T-helper 1 cell (primary cell): ENCODE measurements around the gene SMAD3.

Source experiments
- DNase-seq, 5 donors: peaks; one replicate each; pipeline ENCODE4 v3.0.0-alpha.2; 2012 to 2020

The SMAD3 gene

DNA sequence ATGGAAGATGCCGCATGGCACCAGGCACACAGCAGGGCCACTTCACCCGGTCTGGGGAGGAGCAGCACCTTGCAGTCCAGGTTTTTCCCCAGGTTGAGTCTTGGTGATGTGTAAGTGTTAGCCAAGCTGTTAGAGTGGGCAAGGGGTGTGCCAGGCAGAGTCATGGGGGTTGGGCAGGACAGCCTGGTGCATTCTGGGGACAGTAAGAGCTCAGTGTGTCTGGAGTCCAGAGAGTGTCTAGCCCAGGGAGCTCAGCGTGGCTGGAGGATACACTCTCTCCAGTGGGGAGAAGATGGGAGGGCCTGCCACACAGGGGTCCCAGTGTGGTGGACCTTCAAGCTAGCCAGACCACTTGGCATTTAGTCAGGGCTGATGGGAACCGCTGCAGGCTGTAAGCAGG lies 101.7 kb downstream of the SMAD3 start:
- no peak for DNase-seq

DNA sequence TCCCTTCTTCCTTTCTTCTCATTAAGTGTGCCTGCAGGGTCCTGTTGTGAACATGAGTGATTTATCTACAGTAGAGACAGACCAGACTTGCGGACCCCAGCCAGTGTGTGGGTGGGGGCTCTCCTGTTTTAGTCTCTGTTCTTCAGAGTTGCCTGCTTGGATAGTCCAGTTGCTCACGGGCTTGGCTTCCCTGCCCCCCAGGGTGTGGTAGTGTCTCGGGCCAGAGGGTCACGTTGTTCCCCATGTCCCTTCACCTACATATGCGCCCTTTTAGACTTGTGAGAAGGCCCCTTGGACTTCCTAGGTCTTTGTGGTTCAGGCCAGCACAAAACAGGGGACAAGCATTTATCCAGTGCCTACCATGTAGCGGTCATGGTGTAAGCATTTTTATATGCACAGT lies 103.3 kb downstream of the SMAD3 start:
- DNase-seq, result no peak

DNA sequence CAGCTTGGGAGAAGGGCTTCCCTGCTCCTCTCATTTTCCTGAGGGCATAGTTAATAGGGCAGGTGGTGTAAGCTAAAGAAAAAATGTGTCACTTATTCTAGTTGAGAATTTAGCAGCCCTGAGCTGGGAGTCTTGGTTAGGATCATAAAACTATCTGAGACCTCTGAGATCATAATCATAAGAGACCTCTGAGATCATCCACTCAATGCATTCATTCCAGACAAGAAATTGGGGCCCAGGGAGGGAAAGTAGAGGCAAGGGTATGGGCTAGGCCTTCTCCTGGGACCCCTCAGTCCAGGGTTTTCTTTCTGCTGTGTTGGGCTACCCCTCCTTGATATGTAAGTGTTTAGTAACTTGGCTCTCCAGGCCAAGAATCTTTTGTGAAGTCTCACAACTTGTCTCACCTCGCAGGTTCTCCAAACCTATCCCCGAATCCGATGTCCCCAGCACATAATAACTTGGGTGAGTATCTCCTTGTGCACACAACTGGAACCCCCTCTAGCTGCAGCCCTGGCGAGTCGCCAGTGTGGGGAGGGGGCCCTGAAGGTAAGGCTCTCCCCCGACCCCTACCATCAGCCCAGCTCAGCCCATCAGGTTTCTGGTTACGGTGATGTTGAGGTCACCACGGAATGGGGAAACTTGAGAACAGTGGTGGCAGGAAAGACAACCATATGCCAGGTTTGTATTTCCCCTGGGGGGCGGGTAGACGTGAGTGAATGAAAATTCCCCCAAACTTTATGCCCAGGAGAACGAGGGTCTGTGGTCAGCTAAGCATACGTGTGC lies 104.9 kb downstream of the SMAD3 start:
- DNase-seq, result no peak

DNA sequence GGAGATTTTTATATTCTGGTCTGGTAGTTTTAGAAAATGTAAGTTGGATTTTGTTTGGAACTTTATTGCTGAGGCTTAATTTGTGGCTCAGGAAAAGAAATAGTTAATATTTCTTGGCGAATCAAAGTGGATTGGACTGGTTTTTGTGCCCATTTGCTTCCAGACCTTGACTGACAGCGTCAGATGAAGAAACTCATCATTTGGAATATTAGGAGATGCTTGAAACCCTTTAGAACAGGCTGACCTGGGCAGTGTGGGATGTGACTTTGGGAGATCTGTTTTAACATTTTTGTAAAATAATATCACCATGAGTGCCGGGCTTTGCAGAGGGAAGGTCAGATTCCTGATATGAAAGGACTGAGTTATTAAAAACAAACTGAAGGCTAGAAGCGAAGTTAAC lies 106.1 kb downstream of the SMAD3 start:
- no peak for DNase-seq

DNA sequence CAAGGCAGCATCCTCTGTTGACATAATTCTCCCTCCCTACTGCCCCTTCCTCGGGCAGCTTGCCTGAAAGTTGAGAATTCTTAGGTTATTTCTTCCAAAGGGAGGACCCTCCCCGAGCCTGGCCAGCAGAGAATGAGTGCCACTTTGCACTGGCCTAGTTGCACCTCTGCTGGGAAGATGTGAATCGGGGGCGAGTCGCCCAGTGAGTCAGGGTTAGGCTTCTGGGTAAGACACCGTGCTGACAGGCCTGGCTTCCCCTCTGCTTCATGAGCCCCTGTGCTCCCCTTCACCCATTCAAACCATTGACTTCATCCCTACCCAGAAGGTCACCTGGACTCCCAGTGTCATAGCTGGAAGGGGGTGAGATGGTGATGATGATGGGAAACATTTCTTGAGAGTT lies 106.8 kb downstream of the SMAD3 start:
- no peak for DNase-seq

DNA sequence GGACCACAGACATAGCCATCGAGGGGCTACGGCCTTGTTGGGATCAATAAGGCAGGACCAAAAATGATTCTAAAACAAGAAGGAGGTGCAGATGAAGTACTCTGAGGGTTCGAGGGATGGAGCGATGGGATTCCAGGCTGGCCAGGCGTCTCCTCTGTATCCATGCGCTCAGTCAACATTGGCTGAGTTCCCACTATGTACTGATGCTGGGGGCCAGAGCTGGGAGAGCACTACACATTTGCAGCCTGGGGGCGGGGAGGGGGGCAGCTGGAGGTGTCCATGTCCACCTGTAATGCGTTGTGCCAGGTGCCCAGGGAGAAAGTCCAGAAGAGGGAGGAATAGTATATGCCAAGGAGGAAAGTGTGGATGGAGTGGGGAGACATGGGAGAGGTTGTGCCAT lies 107.6 kb downstream of the SMAD3 start:
- DNase-seq, result no peak

DNA sequence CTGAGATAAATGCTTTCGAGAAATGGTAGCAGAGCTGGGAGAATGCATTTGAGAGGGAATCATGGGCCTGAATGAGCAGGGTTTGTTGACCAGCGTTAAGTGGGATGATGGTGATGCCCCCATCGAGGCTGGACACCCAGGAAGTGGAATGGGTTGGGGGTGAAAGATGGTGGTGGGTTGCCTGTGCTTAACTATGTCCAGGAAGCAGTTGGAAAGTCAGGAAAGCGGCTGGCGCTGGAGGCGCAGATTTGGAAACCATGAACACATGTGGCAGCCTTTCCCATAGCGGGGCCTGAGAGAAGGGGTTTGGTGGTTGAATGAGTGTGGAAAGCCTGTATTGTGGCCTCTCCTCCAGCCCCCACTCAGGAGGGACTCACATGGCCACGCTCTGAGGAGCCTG lies 108.4 kb downstream of the SMAD3 start:
- DNase-seq, result no peak

DNA sequence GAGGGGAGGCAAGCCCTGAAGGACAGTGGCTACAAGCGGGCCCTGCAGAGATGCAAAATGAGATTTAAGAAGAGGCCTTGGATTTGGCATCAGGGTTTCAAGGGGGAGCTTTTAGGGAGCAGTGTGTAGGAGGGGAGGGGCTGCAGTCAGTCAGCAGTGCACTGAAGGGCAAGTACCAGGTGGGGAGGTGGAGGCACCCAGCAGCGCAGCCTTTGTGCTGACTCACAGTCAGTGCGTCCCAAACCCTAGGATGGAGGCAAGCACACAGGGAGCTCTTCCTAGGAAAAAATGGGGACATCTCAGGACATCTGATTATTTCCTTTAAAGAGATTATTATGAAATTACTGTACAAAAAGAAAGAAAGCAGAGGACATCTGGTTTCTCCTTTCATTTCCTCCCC lies 109.0 kb downstream of the SMAD3 start:
- DNase-seq, result no peak

DNA sequence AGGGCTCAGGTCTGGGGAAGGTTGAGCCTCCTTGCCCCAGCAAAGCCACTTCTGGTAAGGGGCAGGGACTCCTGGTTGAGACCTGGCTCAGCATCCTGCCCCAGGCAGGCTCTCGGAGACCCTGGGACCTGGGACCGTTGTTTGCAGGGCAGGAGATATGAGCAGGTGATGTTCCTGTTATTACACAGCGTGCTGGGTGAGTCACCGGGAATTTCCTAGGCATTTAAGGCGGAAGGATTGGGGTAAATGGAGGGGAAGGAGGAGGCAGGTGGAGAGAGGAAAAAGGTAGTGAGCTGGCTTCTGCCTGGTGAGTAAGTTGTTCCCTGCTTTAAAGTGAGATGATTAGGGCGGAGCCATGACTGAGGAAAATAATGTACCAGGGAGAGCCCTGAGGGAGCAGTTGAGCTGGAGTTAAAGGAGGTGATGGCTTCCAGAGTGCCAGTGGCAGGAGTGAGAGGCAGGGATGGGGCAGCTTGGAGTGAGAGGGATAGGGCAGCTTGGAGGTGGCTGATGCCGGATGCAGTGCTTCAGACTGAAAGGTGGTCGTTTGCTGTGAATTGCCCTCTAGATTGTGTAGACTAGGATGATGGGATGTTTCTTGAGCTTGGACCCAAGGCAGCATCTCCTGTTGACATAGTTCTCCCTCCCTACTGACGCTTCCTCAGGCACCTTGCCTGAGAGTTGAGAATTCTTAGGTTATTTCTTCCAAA lies 109.6 kb downstream of the SMAD3 start:
- no peak for DNase-seq

DNA sequence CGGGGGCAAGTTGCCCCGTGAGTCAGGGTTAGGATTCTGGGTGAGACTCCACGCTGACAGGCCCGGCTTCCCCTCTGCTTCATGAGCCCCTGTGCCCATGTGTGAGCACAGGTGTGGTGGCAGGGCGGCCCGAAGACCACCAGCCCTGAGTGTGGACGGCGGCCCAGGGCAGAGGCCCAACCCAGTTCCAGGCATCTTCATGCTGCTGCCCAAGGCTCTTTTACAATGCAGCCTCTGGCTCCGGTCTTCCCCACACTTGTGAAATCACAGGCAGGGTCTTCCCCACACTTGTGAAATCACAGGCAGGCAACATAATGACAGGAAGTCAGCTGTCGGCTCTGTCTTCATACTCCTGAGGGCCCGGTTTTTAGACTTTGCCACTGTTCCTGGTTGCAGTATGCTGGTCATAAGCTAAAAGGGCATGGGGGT lies 110.3 kb downstream of the SMAD3 start:
- peak in 1 of 5 donors; percentile 45 for DNase-seq

DNA sequence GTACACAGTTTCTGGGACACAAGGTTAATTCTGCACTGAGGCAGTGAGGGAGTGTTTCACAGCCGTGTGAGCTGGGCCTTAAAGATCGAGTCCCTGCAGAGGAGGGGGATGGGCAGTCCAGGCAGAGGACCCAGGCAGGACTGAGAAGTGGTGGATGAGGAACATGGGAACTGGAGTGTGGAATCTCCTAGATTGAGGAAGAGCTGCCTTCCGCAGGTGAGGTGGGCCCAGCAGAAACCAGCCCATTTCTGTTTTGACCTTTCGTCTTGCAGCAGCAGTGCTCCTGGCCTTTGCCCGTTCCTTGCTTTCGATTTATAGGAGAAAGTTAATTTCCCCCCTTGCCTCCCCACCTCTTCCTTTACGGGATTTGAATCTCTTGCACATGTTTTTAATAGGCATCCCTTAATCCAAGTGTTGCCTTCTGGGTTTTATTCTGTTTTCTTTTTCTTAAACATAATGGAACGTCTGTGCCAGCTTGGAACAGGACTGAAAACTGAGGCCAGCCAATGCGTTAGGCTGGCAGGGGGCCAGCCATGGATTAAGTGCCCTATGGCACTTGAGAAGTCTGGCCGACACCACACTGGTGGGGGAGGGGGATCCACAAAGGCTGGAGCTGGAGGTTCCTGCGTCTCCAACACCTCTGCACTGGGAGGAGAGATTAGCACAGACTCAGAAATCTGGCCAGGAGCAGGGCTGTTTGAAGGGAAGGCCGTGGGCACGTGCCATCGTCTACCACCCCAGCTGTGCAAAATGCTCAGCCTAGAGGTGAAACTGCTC lies 111.0 kb downstream of the SMAD3 start:
- no peak for DNase-seq

DNA sequence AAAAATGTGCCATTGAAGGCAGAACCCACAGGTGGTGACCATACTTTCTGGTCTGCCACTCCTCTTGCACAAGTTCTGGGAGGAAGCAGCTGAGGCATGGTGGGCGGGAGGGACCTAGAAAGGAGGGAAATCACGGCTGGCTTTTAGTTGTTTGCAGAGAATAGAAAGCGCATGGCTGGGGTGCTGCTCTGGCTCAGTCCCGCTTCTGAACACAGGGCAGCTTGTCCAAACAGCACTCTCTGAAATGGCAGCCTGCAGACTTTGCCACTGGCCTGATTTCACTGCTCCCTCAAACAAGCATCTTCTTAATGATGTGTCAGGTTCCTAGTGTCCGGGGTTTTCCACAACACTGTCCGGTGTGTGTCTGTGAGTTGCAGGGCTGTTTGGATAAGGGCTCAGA lies 112.3 kb downstream of the SMAD3 start:
- DNase-seq, result no peak

DNA sequence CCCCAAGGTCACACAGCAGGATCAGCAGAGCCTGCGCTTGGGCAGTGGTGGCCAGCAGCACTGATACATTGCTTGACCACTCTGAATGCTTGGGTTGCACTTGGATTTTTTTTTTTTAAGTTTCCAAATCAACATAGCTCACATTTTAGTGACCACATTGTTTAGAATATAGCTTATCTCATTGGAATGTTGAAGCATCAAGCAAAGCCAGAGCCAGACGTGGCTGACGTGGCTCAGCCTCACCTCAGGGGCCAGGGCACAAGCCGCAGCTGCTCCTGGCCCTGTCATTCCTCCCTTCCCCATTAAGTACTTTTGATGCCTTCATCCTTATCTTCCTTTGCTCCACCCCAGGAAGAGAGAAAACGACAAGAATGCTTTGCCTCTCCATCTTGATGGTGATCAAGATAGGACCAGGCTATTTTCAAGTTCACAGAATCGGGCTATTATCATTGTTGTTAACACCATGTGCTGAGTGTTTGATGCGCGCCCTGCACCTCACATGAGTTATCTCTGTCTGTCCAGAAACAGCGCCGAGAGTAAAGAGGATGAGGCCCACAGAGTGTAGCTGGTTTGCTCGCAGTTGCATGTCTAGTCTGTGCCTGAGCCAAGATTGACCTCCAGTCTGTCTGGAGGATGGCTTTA lies 113.3 kb downstream of the SMAD3 start:
- DNase-seq, result no peak

DNA sequence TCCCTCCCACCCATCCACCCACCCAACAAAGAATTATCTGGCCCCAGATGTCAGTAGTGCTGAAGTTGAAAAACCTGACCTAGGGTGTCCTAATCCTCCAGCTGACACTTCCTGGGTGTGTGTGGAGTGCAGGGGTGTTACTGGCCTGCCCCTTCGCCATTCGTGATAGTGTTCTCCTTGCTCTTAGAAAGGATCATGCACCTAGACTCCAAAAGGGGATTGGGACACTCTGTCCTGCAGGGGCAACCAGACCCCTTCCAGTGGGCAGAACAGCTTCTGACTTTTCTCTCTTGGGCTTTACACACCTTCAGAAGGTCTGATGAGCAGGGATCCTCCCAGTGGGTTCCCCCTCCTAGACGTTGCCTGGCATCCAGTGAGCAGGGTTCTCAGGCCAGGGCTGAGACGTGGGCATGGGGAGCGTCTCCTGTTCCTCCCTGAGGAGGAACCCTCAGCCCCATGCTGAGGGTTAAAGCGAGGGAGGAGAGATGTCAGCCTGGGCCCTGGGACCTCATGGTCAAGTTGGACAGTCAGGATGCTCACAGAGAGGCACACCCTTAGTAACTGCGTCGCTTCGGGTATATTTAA lies 114.1 kb downstream of the SMAD3 start:
- DNase-seq, result no peak

DNA sequence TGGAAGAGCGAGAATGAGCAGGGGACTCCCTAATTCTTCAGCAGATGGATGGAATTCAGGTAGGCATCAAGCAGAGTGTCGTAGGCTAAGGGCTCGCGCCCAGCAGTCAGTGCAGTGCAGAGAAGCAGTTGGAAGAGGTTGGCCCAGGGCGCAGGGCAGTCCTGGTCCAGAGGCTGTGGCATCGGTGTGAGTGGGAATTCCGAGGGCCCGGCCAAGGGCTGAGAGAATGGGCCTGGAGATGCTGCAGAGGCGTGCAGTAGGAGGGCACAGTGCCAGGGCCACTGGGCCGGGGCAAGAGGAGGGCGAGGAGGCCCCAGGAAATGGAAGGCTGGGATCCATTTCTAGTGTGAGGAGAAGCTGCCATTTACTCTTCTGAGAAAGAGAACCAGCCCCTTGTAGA lies 114.6 kb downstream of the SMAD3 start:
- DNase-seq, result no peak

DNA sequence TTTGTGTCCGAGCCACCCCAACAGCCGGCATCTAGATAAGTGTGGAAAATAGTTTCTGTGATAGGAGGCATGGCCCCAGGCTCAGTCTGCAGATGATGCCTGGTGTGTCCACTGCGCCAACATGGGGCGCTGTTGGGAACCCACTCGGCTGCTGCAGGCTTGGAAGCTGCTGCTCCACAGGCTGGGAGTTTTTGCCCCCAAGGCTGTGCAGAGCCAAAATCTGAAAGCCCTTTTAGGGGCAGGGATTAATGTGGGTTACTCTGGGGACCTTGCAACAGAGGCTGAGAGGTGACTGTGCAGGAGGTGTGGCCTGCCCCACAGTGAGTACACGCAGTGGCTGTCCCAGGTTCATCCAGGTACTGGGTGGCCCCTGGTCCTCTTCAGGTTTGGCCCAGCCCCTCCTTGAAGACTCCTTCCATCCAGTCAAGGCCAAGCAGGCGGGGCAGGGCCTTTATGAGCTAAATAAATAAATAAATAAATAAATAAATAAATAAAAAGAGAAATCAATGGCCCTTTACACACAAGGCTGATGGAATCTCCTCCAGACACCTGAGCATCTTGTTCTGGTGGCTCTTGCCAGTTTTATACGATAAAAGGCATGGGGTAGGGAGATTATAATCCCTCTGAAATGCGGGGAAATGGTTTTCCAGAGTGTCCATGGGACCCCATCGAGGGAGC lies 115.3 kb downstream of the SMAD3 start:
- DNase-seq, result no peak

DNA sequence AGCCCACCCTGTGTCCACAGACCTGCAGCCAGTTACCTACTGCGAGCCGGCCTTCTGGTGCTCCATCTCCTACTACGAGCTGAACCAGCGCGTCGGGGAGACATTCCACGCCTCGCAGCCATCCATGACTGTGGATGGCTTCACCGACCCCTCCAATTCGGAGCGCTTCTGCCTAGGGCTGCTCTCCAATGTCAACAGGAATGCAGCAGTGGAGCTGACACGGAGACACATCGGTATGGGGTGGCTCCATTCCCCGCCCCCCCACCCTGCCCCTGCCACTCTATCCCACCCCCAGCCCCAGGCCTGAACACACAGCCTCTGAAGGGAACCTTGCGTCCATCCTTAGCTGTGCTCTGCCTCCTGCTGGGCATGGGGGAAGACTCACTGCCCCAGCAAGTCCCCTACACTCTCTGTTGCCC lies 115.8 kb downstream of the SMAD3 start:
- DNase-seq, result no peak

DNA sequence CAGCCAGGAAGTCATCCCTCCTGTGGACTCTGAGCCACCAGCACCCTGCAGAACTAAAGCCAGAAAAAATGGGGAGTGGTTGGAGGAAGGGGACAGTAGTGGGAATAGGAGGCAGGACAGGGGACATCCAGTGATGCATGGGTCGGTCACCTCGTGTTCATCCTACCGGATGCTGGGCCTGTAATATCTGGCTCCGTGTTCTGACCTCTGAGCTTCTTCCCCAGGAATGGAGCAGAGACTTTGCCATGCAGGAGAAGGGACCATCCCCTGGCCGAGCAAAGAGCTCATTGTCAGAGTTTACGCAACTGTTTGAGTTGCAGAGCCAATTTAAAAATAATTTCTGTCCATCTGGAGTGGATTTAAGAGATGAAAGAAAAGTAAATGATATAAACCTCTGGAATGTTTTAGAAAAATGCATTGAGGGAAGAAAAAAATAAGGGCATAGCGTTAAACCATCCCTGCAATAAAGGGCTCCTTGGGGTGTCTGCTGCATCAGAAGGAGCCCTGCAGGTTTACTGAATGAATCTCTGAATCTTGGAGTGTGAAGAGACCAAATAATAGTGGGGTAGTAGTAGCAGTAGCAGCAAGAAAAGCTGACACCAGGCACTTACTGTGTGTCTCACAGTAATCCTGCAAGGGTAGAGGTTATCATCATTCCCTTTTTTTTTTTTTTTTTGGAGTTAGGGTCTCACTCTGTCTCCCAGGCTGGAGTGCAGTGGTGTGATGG lies 118.2 kb downstream of the SMAD3 start:
- no peak for DNase-seq

DNA sequence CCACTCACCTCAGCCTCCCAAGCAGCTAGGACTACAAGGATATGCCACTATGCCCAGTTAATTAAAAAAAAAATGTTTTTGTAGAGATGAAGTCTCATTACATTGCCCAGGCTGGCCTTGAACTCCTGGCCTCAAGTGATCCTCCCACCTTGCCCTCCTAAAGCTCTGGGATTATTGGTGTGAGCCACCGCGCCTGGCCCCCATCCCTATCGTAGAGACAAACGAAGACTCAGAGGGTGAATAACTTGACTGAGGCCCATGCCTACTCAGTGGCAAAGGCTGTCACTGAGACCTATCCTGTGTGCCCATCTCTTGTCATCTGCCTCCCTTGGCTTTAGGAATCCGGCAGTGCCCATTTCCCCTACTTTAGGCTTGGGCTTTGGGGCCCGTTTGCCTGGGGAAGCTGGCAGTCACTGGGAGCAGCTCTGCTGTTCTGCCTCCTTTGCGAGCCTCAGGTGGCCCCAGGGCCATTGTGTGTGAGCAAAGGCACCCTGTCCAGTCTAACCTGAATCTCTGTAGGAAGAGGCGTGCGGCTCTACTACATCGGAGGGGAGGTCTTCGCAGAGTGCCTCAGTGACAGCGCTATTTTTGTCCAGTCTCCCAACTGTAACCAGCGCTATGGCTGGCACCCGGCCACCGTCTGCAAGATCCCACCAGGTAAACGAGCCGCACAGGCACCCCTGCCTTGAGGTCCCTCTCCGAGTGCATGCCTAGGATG lies 119.0 kb downstream of the SMAD3 start:
- DNase-seq, result no peak

DNA sequence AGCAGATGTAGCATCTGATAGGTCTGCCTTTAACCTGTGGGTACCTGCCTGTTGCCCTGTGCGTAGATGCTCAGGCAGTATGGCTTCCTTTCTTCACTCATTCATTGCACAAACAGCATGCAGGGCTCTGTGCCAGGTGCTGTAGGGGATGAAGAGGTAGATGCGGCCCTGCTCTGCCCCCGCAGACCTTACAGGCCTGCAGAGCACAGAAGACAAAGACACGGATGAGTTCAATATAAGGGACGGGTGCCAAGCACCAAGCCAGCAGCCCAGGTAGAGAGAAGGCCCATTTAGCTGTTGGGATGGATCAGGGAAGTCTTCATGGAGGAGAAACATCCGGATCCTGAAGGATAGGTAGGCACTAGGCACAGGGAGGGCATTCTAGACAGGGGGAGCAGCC lies 119.6 kb downstream of the SMAD3 start:
- DNase-seq, result no peak
